PFSK-1 (cell line): ENCODE measurements around the gene SFT2D3.

Experiments used
- FOXP2 ChIP-seq: optimal IDR thresholded peaks from 2 replicates; pipeline ENCODE3; 2011; ENCODE audit warnings: borderline replicate concordance, control low read depth, inconsistent platforms; ENCODE audit not compliant: insufficient read depth; ENCODE audit errors: extremely low read length, extremely low read depth
- POLR2AphosphoS5 ChIP-seq: IDR thresholded peaks from 2 replicates; pipeline ENCODE4 v1.6.1; 2012; ENCODE audit warnings: low read depth, mild to moderate bottlenecking, control low read depth, low read length, moderate library complexity
- REST ChIP-seq, 2 experiments: IDR thresholded peaks; 2 replicates each; pipeline versions ENCODE4 v1.6.1 to v1.8.0; 2011 to 2012; ENCODE audit warnings: low read depth in 2 of 2, low read length in 2 of 2, control low read depth in 1 of 2, inconsistent platforms in 1 of 2, mild to moderate bottlenecking in 1 of 2, moderate library complexity in 1 of 2; ENCODE audit not compliant: insufficient read depth in 1 of 2
- SIN3A ChIP-seq: IDR thresholded peaks from 2 replicates; pipeline ENCODE4 v1.6.1; 2012; ENCODE audit warnings: mild to moderate bottlenecking, low read length, moderate library complexity, borderline replicate concordance; ENCODE audit not compliant: insufficient read depth
- TAF1 ChIP-seq: IDR thresholded peaks from 2 replicates; pipeline ENCODE4 v1.6.1; 2012; ENCODE audit warnings: low read length, control low read depth, borderline replicate concordance; ENCODE audit not compliant: insufficient read depth

SFT2D3 gene

GRCh38 chr2:127658146-127658545 lies 43.2 kb upstream of the SFT2D3 start:
- no peak for TF ChIP-seq SIN3A
- TF ChIP-seq TAF1: no peak
- TF ChIP-seq FOXP2: no peak
- TF ChIP-seq POLR2AphosphoS5: no peak
- no peak for TF ChIP-seq REST (IDR thresholded peaks at IDR 0.05; ENCODE audit: insufficient read depth in 1 of 2, low read depth in 2 of 2, low read length in 2 of 2)

GRCh38 chr2:127658641-127659407 lies 42.5 kb upstream of the SFT2D3 start:
- TF ChIP-seq FOXP2 (no peak), REST (IDR thresholded peaks at IDR 0.05; ENCODE audit: insufficient read depth in 1 of 2, low read depth in 2 of 2, low read length in 2 of 2) (no peak), POLR2AphosphoS5 (no peak), SIN3A (no peak)

- no peak for TF ChIP-seq SIN3A
These were observed 41.6 kb upstream of the SFT2D3 start for GRCh38 chr2:127659408-127660290.

- TF ChIP-seq SIN3A (no peak), TAF1 (no peak), POLR2AphosphoS5 (no peak), REST (IDR thresholded peaks at IDR 0.05; ENCODE audit: insufficient read depth in 1 of 2, low read depth in 2 of 2, low read length in 2 of 2) (no peak), FOXP2 (no peak)
These were observed 41.1 kb upstream of the SFT2D3 start for GRCh38 chr2:127660291-127660578.

GRCh38 chr2:127661072-127661649 lies 40.1 kb upstream of the SFT2D3 start:
- no peak for TF ChIP-seq TAF1
- TF ChIP-seq SIN3A: no peak
- TF ChIP-seq REST (IDR thresholded peaks at IDR 0.05; ENCODE audit: insufficient read depth in 1 of 2, low read depth in 2 of 2, low read length in 2 of 2): no peak
- TF ChIP-seq FOXP2: no peak
- TF ChIP-seq POLR2AphosphoS5: no peak
